H54 (cell line): ENCODE data around the gene KRT27.
"Not testable (repeated sequence)": the region's sequence is repeated elsewhere in the genome, so short reads cannot be mapped to it uniquely, and the experiment has no call there.

Experiments
- DNase-seq: peaks from one replicate; pipeline ENCODE4 v3.0.0; 2011; ENCODE audit warnings: low spot score, mixed read lengths; ENCODE audit not compliant: insufficient read length
- FAIRE-seq: peaks from 3 replicates; lab custom pipeline; 2011; peaks lifted over from hg19 to GRCh38; lab: Jason Lieb, UNC
- POLR2A ChIP-seq: IDR thresholded peaks from 2 replicates; pipeline ENCODE4 v1.6.1; 2011; ENCODE audit warnings: low read depth, mild to moderate bottlenecking, low read length

Gene KRT27

DNA sequence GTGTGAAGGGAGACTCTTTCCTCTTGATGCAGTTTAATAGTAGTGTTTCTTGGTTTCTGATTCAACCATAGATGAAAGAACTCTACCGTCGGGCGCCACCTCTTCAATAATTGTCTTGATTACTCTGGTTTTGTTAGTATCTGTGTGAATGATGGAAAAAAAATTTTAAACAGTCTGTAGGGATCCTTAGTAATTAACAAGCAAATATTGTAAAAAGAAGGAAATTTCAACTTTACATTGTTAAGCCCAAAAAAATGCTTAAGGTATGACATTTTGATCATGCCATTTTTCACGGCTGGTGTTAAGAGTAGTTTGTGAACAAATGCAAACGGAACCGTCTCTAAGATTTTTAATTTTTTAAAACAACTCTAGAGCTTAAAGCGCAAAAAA is 36.0 kb upstream of the KRT27 start:
- TF ChIP-seq POLR2A: no peak
- FAIRE-seq (no peak), DNase-seq (no peak)

DNA sequence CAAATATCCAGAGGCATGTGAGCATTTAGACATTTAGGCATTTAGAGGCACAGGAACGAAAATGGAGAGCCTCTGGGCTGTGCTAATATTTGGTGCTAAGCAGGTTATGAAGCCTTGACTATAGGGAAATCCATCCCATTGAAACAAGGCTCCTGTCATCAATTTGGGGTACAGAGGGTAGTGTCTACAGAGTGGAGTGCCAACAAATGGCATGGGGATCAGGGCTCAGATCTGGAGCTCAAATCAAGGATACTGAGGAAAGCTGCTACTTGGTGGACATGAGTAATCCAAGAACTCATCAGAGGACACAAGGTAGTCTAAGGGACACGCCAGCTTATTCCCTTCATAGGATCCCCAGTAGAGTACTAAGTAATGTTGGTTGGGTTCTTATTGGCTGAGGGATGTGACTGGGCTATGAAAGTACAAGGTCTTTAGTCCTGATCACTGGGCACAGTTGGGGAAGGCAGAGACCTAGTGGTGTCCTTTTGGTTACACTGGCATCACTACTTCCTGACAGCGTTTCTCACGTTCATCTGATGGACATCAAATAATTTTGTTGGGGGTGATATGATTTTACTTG is 34.8 kb upstream of the KRT27 start:
- no peak for TF ChIP-seq POLR2A
- DNase-seq (no peak), FAIRE-seq (no peak)

DNA sequence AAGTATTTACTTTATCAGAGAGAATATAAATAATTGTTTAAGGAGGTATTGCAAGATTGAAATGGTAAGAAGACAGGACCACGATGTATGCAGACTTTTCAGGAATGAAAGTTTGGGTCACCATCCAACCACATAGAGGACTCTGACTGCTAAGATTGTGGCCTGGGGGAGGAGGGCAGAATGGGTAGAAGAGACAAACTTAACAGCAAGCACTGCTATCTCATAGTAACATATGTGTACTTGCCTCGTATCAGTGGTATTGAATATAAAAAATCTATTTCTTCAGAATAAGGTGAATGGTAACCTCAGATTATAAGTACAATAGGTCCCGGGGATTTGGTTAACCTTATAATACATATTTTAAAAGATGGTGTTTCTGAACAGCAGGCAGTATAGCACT is 34.2 kb upstream of the KRT27 start:
- DNase-seq (no peak), FAIRE-seq (no peak)
- TF ChIP-seq POLR2A: no peak

DNA sequence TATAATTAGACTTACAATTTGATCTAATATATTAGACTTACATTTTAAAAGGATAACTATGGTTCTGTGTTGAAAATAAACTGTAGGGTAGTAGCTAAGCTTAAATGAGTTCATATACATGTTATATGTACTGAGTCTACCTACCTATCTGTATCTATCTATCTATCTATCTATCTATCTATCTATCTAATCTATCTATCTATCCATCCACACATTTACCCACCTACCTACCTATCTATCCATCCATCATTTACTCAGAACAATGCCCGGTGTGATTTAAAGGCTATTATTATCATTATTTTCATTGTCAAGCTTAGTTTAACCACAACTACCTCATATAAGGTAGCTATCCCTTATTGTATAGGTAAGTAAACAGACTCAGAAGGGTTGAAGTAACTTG is 33.0 kb upstream of the KRT27 start:
- no peak for DNase-seq
- FAIRE-seq: no peak
- no peak for TF ChIP-seq POLR2A

DNA sequence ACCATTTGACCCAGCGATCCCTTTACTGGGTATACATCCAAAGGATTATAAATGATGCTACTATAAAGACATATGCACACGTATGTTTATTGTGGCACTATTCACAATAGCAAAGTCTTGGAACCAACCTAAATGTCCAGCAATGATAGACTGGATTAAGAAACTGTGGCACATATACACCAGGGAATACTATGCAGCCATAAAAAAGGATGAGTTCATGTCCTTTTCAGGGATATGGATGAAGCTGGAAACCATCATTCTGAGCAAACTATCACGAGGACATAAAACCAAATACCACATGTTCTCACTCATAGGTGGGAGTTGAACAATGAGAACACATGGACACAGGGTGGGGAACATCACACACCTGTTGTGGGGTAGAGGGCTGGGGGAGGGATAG is 32.3 kb upstream of the KRT27 start:
- DNase-seq, FAIRE-seq: not testable (repeated sequence)

DNA sequence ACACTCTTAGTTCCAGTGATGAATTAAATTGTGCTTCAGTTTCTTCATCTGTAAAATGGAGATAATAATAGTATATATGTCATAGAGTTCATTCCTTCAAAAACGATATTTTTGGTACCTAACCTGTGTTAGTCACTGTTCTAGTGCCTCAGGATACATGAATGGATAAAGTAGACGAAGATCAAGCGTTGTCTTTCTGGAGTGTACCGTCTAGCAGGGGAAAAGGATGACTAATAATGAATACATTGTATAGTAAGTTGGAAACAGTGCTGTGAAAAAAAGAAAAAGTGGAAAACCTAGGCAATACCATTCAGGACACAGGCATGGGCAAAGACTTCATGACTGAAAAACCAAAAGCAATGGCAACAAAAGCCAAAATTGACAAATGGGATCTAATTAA is 31.5 kb upstream of the KRT27 start:
- FAIRE-seq: peak; percentile 78
- TF ChIP-seq POLR2A: no peak

DNA sequence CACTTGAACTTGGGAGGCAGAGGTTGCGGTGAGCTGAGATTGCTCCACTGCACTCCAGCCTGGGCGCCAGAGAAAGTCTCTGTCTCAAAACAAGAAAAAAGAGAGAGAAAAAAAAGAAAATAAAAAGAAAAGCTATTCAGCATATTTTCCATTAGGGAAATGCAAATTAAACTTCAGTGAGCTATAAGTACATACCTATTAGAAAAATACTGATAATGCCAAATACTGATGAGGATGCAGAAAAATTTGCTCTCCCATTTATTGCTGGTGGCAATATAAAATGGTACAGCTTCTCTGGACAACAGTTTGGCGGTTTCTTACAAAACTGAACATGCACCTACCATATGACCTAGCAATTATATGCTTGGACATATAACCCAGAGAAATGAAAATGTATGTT is 30.3 kb upstream of the KRT27 start:
- no peak for DNase-seq
- TF ChIP-seq POLR2A: no peak
- no peak for FAIRE-seq

More for the DNA sequence above, 31.5 kb upstream of the KRT27 start:
- DNase-seq: no peak

DNA sequence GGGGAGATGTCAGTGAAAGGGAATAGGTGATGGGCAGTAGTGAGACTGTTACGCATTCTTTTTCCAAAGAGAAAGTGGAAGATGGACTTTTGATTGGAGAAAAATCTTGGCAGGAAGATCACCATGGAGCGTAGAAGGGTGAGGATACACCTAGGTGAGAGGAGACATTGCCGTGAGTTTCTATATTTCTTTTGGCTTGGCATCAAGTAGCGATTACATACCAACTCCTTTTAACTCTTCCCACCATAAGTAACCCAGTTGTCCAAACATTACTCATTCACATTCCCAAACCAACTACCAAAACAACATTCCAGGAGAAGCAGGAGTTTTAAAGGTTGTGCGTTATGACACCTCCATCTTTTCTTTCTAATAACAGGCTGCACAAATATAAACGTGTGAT is 28.1 kb upstream of the KRT27 start:
- peak; percentile 24 for DNase-seq
- FAIRE-seq: peak; percentile 43
- TF ChIP-seq POLR2A: no peak

DNA sequence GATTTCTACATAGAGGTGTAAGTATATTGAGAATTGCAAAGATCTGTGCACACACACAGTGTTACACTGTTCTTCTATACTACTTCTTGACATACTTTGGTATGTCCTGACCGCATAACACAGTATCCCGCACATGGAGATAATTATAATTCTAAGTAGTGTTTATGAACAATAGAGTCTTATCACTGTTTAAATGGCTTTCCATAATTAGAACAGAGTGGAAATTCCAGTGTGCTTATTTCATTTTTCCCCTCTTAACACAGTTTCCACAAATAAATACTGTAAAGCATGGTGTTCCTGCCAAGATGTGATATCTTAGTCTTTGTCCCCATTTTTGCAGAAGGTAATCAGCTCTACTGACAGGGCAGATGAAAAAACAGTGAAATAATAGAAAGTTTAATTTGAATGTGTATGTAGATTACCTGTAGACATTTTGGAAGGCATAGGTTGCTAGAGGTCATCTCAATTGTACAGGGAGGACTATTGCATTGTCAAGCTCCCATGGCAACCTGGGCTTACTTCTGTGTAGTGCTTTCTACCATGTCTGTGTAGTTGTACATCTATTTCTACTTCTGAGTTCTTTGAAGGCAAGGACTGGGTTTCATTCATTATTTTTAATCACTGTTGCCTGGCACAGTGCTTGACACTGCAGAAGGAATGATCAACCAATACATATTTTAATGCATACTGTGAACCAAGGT is 27.5 kb upstream of the KRT27 start:
- no peak for TF ChIP-seq POLR2A

DNA sequence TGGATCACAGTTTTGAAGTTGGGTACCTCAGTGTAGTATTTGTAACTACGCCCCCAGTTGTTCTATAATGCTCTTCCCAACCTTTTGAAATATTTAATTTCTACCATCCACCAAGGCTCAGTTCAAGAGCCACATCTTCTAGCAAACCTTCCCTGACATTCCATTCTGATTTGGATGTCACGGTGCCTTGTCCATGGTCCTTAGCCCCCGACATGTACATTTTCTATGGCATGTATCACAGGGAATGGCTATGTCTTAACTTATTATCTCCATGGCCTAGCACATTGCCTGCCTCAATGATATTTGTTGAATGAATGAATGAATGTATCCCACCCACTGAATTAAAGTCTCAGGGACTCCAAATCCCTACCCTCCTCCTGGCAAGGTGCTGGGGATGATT is 23.8 kb upstream of the KRT27 start:
- TF ChIP-seq POLR2A: no peak
- no peak for DNase-seq
- FAIRE-seq: no peak

More for the DNA sequence above, 27.5 kb upstream of the KRT27 start:
- FAIRE-seq: no peak
- no peak for DNase-seq

DNA sequence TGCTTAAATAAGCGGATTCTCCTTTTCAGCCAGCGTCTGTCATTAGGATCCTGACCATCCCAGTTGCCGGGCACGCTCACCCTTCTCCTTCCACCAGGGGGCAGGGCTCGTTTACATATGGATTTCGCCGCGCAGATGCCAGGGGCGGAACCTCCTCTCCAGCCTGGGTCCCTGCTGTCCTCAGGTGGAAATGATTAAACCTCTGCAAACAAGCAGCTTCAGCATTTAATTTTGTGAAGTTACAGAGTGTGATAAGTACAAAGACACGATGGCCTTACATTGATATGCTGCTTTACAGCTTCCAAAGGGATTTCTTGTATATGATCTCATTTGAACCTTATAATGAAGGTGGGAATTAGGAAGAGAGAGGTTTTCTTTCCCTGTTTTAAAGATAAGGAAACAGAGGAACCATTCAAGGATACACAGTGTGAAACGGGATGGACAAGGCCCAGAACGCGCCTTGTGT is 21.3 kb upstream of the KRT27 start:
- peak; percentile 73 for DNase-seq
- peak; percentile 64 for FAIRE-seq
- no peak for TF ChIP-seq POLR2A

DNA sequence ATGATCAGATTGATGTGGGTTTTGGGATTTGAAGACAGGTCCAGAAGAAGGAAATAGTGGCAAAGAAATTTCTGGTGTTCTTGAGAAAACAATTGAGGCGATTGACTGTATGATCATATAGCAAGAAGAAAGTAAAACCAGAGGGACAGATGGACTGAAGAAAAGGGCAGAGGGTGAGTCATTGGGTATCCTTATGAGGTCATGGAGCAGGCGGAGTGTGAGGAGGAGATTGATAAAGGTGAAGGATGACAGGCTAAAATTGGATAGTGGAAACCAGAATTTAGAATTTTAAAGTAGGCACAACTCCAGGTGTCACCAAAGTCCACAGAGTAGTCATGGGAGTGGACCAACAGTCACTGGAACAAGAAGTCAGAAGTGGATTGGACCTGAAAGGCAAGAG is 18.8 kb upstream of the KRT27 start:
- no peak for FAIRE-seq
- TF ChIP-seq POLR2A: no peak
- no peak for DNase-seq

DNA sequence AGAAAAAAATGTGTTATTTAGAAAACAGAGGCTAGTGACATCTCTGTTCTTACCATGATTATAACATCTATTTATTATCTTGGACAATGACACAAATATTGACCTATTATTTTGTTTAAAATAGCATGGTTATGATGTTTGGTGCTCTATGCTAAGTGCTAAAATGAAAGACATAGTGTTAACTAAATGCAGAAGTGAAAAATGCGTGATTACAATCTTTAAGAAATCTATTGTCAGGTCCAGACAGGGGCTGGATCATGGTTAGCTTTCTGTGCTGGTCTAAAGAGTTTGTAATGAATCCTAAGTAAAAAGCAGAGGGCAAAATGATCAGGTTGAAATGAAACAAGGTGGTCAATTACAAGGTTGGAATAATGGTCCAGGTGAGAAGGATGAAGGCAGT is 18.0 kb upstream of the KRT27 start:
- TF ChIP-seq POLR2A: no peak
- FAIRE-seq (no peak), DNase-seq (no peak)

DNA sequence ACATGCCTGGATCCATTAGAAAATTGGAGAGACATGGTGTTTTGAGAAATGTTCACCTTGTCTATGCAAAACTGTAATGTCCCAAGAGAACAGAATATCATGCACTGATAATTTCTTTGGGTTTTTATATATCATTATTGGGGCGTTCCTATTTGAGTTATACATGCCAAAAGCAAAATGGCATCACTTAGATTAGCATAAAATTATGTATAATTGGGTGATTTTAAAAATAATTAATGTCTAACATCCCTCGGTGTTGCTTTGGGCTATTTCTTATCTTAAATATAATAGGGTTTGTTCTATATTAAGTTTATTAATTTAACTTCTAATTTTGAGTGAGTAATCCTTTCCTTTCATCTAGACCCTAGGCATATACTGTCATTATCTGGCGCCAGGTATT is 17.5 kb upstream of the KRT27 start, which contains the start of gene KRT28:
Gene KRT28 (minus strand): TSS at position 101 of the 400 bp plus-strand sequence. CDS start 66 bp downstream, at position 35.
- TF ChIP-seq POLR2A: no peak
- FAIRE-seq (no peak), DNase-seq (no peak)

DNA sequence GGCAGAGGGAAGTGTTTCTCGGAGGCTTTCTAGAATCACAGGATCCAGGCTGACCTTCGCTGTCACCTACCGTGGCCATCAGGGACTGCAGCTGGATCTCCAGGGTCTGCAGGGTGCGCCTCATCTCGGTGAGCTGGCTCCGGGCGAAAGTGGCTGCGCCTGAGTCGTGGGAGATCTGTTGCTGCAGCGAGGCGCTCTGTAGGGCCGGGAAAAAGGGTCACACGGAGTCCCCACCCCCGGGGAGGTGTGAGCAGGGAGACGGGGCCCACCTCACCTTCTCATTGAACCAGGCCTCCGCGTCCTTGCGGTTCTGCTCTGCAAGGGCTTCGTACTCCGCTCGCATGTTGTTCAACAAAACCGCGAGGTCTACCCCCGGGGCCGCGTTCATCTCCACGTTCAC is 14.5 kb upstream of the KRT27 start:
- no peak for FAIRE-seq
- no peak for DNase-seq
- no peak for TF ChIP-seq POLR2A
